ENCODE data around the gene GTF2A2. TPM values are rescaled to one million over a fixed set of nuclear protein-coding genes. Genes with fewer than 3 reads are reported as not detected.

The GTF2A2 gene
- 29.4 and 32.5 TPM in 2 replicates for total RNA-seq

DNA sequence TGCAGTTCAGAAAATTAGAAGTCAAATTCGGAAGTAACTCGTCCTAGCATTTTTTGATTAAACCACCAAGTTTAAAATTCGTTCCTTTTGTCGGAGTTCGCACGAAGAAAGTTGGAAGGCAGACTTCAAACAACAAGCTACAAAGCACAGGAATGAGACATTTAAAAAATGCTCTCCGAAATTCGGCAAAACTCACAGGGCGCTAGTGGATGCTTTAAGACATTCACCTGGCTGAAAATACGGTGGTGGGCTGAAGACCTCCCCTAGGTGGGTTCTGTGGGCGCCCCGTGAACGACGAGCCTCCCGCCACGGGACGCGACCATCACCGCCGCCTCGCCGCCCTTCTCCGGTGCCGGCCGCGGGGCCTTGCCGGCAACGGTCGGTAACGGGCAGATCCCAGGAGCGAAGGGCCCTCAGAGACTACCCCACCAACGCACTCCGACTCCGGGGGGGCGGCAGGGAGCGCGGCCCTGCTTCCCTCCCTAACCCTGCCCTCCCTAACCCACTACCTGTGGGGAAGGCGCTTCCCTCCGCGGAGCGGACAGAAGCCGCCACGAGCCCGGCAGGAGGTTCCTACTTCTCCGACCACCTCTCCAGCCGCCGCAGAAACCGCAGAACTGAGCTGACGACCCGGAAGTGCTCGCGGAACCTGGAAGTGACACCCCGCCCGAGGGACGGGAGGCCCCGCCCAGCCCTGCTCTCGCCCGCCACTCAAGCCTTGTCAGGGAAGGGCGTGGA is at the start of gene GTF2A2:
TSS of gene GTF2A2 (minus strand) at position 619 of the 738 bp plus-strand sequence. CDS start 5,238 bp downstream, outside the sequence.

GRCh38 chr15:59688782-59689625 is 31.7 kb upstream of the GTF2A2 start, which contains the start of gene BNIP2:
Gene BNIP2, minus strand, starts transcription at chr15:59689320. Its CDS starts 6,863 bp downstream, at chr15:59682457.

DNA sequence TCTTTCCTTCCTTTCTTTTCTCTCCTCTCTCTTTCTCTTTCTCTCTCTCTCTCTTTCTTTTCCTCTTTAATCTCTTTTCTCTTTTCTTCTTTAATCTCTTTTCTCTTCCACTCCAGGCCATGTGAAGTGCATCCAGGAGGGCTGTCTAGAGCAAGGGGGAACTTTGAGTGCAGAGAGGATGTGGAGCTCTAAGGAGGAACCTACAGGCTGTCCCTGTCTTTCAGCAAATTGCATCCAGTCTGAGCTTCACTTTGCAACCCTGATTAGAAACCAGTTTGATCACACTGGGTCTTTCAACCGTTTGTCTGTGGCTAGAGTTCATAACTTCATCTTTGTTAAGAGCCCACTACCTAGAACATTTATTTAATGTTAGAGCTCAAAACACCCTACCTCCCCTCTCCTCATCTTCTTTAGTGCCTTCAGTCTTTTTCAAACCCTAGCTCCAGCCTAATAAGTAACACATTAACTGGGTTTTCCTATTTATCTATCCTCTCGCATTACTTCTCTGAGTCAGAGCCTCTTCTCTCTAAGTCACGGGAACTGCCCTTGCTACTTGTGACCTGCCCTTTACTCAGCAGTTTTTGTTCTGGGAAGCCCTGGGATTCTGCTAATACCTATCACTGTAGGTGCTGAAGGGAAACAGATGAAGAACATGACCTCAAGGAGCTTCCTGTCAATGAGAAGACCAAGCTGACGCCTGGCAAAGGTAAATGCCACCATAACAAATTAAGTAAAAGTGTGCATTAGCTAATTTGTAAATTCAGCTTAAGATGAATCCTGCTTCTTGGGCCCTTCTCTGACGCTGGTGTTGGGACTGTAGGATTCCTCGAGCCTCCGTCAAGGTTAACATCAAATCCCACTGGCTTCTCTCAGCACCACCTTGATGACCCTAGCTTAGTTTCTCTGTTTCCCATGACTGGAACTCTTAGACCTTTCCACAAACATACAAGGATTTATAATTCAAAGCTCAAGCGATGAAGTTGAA is 45.7 kb downstream of the GTF2A2 start, which contains the start of gene GCNT3:
TSS of gene GCNT3 (plus strand) at position 508 of the 985 bp plus-strand sequence. CDS start 6,456 bp downstream, outside the sequence.

Other genes with a start within 250 kb of the GTF2A2 start
- gene FAM81A, start 219.3 kb downstream of the GTF2A2 start, total RNA-seq = 0.34 and 1.2 TPM in 2 replicates
- 3.4 and 13.5 TPM in 2 replicates for gene GCNT3, start 45.7 kb downstream of the GTF2A2 start, total RNA-seq
- gene BNIP2, start 31.8 kb upstream of the GTF2A2 start, total RNA-seq = 162 and 164 TPM in 2 replicates